Measurements from ENCODE around the gene NELFA.

The NELFA gene

GRCh38 chr4:1964443-1964842 lies 44.3 kb downstream of the NELFA start:
- H3K4me3 ChIP-seq (ENCODE audit: low read length) = no peak overlapping the region
- H3K9me3 ChIP-seq (ENCODE audit: control insufficient read depth, insufficient read depth, low read length) = no peaks in the 10 kb centered on the region
- no peaks in the 10 kb centered on the region for H3K4me1 ChIP-seq (ENCODE audit: control insufficient read depth, insufficient read depth, low read length)
- peaks cover 11% of the 10 kb centered on the region for H3K36me3 ChIP-seq (ENCODE audit: control insufficient read depth, insufficient read depth, low read length)
- no peaks in the 10 kb centered on the region for H3K27me3 ChIP-seq (ENCODE audit: control insufficient read depth, insufficient read depth, low read length)
- no peak overlapping the region for H3K27ac ChIP-seq (ENCODE audit: low read length)
- DNase-seq (ENCODE audit: low read depth, low spot score) = no peak
- WGBS (ENCODE audit: insufficient coverage, insufficient read length) = no CpG with 5 or more reads among the region's 6 CpGs

GRCh38 chr4:1962980-1963379 lies 45.8 kb downstream of the NELFA start:
- no CpG with 5 or more reads among the region's 4 CpGs for WGBS (ENCODE audit: insufficient coverage, insufficient read length)
- peaks cover 19% of the 10 kb centered on the region for H3K36me3 ChIP-seq (ENCODE audit: control insufficient read depth, insufficient read depth, low read length)
- DNase-seq (ENCODE audit: low read depth, low spot score) = no peak

GRCh38 chr4:1961563-1961962 lies 47.2 kb downstream of the NELFA start:
- no CpG with 5 or more reads among the region's 4 CpGs for WGBS (ENCODE audit: insufficient coverage, insufficient read length)
- peaks cover 23% of the 10 kb centered on the region for H3K36me3 ChIP-seq (ENCODE audit: control insufficient read depth, insufficient read depth, low read length)
- no peak overlapping the region for H3K27ac ChIP-seq (ENCODE audit: low read length)
- H3K4me3 ChIP-seq (ENCODE audit: low read length) = no peak overlapping the region
- H3K9me3 ChIP-seq (ENCODE audit: control insufficient read depth, insufficient read depth, low read length) = no peaks in the 10 kb centered on the region
- no peaks in the 10 kb centered on the region for H3K4me1 ChIP-seq (ENCODE audit: control insufficient read depth, insufficient read depth, low read length)
- H3K27me3 ChIP-seq (ENCODE audit: control insufficient read depth, insufficient read depth, low read length) = no peaks in the 10 kb centered on the region
- DNase-seq (ENCODE audit: low read depth, low spot score) = no peak

More at GRCh38 chr4:1962980-1963379, 45.8 kb downstream of the NELFA start:
- no peak overlapping the region for H3K4me3 ChIP-seq (ENCODE audit: low read length)
- H3K9me3 ChIP-seq (ENCODE audit: control insufficient read depth, insufficient read depth, low read length) = no peaks in the 10 kb centered on the region
- H3K4me1 ChIP-seq (ENCODE audit: control insufficient read depth, insufficient read depth, low read length) = no peaks in the 10 kb centered on the region
- H3K27ac ChIP-seq (ENCODE audit: low read length) = no peak overlapping the region
- H3K27me3 ChIP-seq (ENCODE audit: control insufficient read depth, insufficient read depth, low read length) = no peaks in the 10 kb centered on the region

- peaks cover 25% of the 10 kb centered on the region for H3K36me3 ChIP-seq (ENCODE audit: control insufficient read depth, insufficient read depth, low read length)
- no peaks in the 10 kb centered on the region for H3K4me1 ChIP-seq (ENCODE audit: control insufficient read depth, insufficient read depth, low read length)
- H3K27me3 ChIP-seq (ENCODE audit: control insufficient read depth, insufficient read depth, low read length) = no peaks in the 10 kb centered on the region
- H3K9me3 ChIP-seq (ENCODE audit: control insufficient read depth, insufficient read depth, low read length) = no peaks in the 10 kb centered on the region
- DNase-seq (ENCODE audit: low read depth, low spot score) = no peak
- H3K4me3 ChIP-seq (ENCODE audit: low read length) = no peak overlapping the region
- no peak overlapping the region for H3K27ac ChIP-seq (ENCODE audit: low read length)
- no CpG with 5 or more reads among the region's 15 CpGs for WGBS (ENCODE audit: insufficient coverage, insufficient read length)
These were observed 47.7 kb downstream of the NELFA start for GRCh38 chr4:1961038-1961437.

- H3K4me1 ChIP-seq (ENCODE audit: control insufficient read depth, insufficient read depth, low read length) = no peaks in the 10 kb centered on the region
- H3K27me3 ChIP-seq (ENCODE audit: control insufficient read depth, insufficient read depth, low read length) = no peaks in the 10 kb centered on the region
- H3K4me3 ChIP-seq (ENCODE audit: low read length) = no peak overlapping the region
- WGBS (ENCODE audit: insufficient coverage, insufficient read length) = no CpG with 5 or more reads among the region's 7 CpGs
- no peak for DNase-seq (ENCODE audit: low read depth, low spot score)
- no peak overlapping the region for H3K27ac ChIP-seq (ENCODE audit: low read length)
- no peaks in the 10 kb centered on the region for H3K9me3 ChIP-seq (ENCODE audit: control insufficient read depth, insufficient read depth, low read length)
- peaks cover 25% of the 10 kb centered on the region for H3K36me3 ChIP-seq (ENCODE audit: control insufficient read depth, insufficient read depth, low read length)
These were observed 48.5 kb downstream of the NELFA start for GRCh38 chr4:1960170-1960825.

GRCh38 chr4:1959104-1959384 lies 49.7 kb downstream of the NELFA start:
- Histone ChIP-seq H3K4me1 (ENCODE audit: control insufficient read depth, insufficient read depth, low read length) (no peaks in the 10 kb centered on the region), H3K27me3 (ENCODE audit: control insufficient read depth, insufficient read depth, low read length) (no peaks in the 10 kb centered on the region), H3K4me3 (ENCODE audit: low read length) (no peak overlapping the region), H3K36me3 (ENCODE audit: control insufficient read depth, insufficient read depth, low read length) (peaks cover 28% of the 10 kb centered on the region), H3K27ac (ENCODE audit: low read length) (no peak overlapping the region), H3K9me3 (ENCODE audit: control insufficient read depth, insufficient read depth, low read length) (no peaks in the 10 kb centered on the region)
- WGBS (ENCODE audit: insufficient coverage, insufficient read length) = no CpG with 5 or more reads among the region's 5 CpGs
- no peak for DNase-seq (ENCODE audit: low read depth, low spot score)

- no CpG with 5 or more reads among the region's 15 CpGs for WGBS (ENCODE audit: insufficient coverage, insufficient read length)
- Histone ChIP-seq H3K27ac (ENCODE audit: low read length) (no peak overlapping the region), H3K4me3 (ENCODE audit: low read length) (no peak overlapping the region), H3K9me3 (ENCODE audit: control insufficient read depth, insufficient read depth, low read length) (no peaks in the 10 kb centered on the region), H3K27me3 (ENCODE audit: control insufficient read depth, insufficient read depth, low read length) (no peaks in the 10 kb centered on the region), H3K36me3 (ENCODE audit: control insufficient read depth, insufficient read depth, low read length) (peaks cover 28% of the 10 kb centered on the region), H3K4me1 (ENCODE audit: control insufficient read depth, insufficient read depth, low read length) (no peaks in the 10 kb centered on the region)
- DNase-seq (ENCODE audit: low read depth, low spot score) = no peak
These were observed 50.3 kb downstream of the NELFA start for GRCh38 chr4:1958276-1959103.

GRCh38 chr4:1956631-1957030 lies 52.1 kb downstream of the NELFA start:
- no peaks in the 10 kb centered on the region for H3K4me1 ChIP-seq (ENCODE audit: control insufficient read depth, insufficient read depth, low read length)
- no peak overlapping the region for H3K4me3 ChIP-seq (ENCODE audit: low read length)
- no peak overlapping the region for H3K27ac ChIP-seq (ENCODE audit: low read length)
- peaks cover 28% of the 10 kb centered on the region for H3K36me3 ChIP-seq (ENCODE audit: control insufficient read depth, insufficient read depth, low read length)
- no peaks in the 10 kb centered on the region for H3K27me3 ChIP-seq (ENCODE audit: control insufficient read depth, insufficient read depth, low read length)
- WGBS (ENCODE audit: insufficient coverage, insufficient read length) = 100% methylated on average over 2 of the region's 12 CpGs
- DNase-seq (ENCODE audit: low read depth, low spot score) = no peak
- no peaks in the 10 kb centered on the region for H3K9me3 ChIP-seq (ENCODE audit: control insufficient read depth, insufficient read depth, low read length)

- Histone ChIP-seq H3K27ac (ENCODE audit: low read length) (no peak overlapping the region), H3K4me3 (ENCODE audit: low read length) (no peak overlapping the region), H3K9me3 (ENCODE audit: control insufficient read depth, insufficient read depth, low read length) (no peaks in the 10 kb centered on the region), H3K36me3 (ENCODE audit: control insufficient read depth, insufficient read depth, low read length) (peaks cover 15% of the 10 kb centered on the region), H3K27me3 (ENCODE audit: control insufficient read depth, insufficient read depth, low read length) (no peaks in the 10 kb centered on the region), H3K4me1 (ENCODE audit: control insufficient read depth, insufficient read depth, low read length) (no peaks in the 10 kb centered on the region)
- WGBS (ENCODE audit: insufficient coverage, insufficient read length) = no CpG with 5 or more reads among the region's 9 CpGs
- DNase-seq (ENCODE audit: low read depth, low spot score) = no peak
These were observed 55.4 kb downstream of the NELFA start for GRCh38 chr4:1953335-1953734.

- Histone ChIP-seq H3K4me1 (ENCODE audit: control insufficient read depth, insufficient read depth, low read length) (no peaks in the 10 kb centered on the region), H3K4me3 (ENCODE audit: low read length) (no peak overlapping the region), H3K27me3 (ENCODE audit: control insufficient read depth, insufficient read depth, low read length) (no peaks in the 10 kb centered on the region), H3K9me3 (ENCODE audit: control insufficient read depth, insufficient read depth, low read length) (no peaks in the 10 kb centered on the region), H3K27ac (ENCODE audit: low read length) (no peak overlapping the region), H3K36me3 (ENCODE audit: control insufficient read depth, insufficient read depth, low read length) (peaks cover 11% of the 10 kb centered on the region)
- WGBS (ENCODE audit: insufficient coverage, insufficient read length) = no CpG with 5 or more reads among the region's 5 CpGs
- DNase-seq (ENCODE audit: low read depth, low spot score) = no peak
These were observed 56.1 kb downstream of the NELFA start for GRCh38 chr4:1952719-1953118.

All from iPS DF 6.9 (cell line).